GM18909 (cell line): ENCODE data around the gene DNAH2.
"Not testable (repeated sequence)": the region's sequence is repeated elsewhere in the genome, so short reads cannot be mapped to it uniquely, and the experiment has no call there.

ENCODE experiments used
- ATAC-seq: cut with Tn5 transposase; IDR thresholded peaks from one replicate; pipeline ENCODE4 v1.9.1; 2021; ENCODE audit warnings: mild to moderate bottlenecking; ENCODE audit not compliant: unreplicated experiment, poor library complexity

The DNAH2 gene

DNA sequence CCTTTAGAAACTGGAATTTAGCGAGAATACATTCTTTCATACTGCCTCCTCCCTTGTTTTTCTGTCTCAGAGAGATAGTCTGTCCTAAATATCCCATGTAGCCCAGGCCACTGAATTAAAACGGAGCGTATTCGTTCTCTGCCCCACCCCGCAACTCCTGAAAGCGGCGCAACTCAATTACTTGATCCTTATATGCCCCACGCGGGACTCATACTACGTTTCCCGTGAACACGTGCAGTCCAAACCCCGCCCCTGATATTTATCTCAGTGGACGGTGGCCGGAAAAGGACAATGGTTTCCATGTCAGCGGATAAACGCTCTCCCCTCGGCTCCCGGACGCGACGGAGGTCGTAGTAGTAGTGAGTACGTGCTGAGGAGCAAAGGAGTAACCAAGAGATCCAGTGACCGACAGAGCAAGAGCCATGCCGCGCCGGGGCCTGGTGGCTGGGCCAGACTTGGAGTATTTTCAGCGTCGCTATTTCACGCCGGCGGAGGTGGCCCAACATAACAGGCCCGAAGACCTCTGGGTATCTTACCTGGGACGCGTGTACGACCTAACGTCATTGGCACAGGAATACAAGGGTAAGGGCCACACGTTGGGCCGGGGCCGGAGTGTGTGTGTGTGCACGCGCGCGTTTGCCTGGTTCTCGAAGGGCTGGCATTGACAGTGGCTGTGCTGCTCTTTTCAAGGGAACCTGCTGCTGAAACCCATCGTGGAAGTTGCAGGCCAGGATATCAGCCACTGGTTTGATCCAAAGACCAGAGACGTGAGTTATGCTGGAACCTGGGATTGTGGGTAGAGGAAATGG is 140.4 kb downstream of the DNAH2 start, which contains the start of gene CYB5D1:
Gene CYB5D1 (plus strand): TSS at position 291 of the 809 bp plus-strand sequence. CDS start 132 bp downstream, at position 423.
- ATAC-seq = peak; percentile 37

DNA sequence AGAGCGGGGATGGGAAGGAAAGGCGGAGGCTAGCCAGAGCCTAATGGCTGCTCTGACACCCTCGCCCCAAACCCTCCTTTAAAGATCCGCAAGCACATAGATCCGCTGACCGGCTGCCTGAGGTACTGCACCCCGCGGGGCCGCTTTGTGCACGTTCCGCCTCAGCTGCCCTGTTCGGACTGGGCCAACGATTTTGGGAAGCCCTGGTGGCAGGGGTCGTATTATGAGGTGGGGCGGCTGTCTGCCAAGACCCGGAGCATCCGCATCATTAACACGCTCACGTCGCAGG is 140.9 kb downstream of the DNAH2 start:
- ATAC-seq = no peak

- ATAC-seq = no peak
These were observed 141.5 kb downstream of the DNAH2 start for GRCh38 chr17:7859028-7859427.

DNA sequence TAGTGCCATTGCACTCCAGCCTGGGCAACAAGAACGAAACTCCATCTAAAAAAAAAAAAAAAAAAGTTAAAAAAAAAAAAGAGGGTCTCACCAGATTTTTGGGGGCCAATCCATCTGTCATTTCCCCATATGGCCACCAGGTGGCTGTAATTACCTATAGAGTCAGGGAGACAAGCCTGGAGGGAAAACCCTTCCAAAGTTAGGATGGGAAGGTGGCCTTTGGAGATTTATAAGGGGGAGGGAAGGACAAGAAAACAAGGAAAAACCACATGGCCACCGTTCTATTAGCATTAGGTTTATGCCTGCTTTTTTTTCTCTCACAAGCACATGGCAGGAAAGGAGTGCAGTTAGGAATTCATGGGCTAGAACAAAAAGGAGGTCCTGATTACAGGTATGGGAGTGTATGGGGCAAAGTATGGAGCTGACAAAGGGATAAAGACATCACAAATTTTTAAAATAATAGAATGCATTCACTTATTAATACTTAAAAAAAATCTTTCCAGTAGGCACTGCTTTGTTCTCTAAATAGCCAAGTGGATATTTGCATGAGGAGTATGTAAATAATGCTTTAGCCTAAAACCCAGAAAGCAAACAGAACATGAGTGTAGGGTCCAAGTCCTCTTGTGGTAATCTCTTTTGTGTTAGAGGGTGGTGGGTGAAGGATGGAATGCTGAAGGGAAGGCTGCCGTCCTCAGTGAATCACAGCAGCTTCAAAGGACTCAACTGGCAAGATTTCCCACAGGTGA is 145.3 kb downstream of the DNAH2 start:
- no peak for ATAC-seq

GRCh38 chr17:7864384-7864783 is 146.8 kb downstream of the DNAH2 start:
- not testable (repeated sequence) for ATAC-seq

GRCh38 chr17:7864995-7865650 is 147.6 kb downstream of the DNAH2 start:
- no peak for ATAC-seq

- ATAC-seq = no peak
These were observed 150.4 kb downstream of the DNAH2 start for GRCh38 chr17:7867881-7868329.

DNA sequence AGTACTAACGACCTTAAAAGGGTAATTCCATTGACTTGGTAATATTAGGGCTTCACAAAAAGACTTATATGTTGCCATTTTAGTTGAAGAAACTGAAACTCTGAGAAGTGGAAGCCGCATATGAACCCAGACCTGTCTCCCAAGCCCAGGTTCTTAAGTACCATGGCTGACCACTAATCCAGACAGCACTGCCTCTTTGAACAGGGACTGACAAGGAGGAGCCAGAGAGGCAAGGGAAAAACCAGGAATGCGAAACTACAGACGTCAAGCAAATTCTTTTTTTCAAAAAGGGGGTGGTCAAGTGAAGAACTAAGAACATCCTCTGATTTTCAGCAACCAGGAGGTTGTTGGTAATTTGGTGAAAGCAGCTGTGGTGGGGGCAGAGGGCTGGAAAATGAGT is 155.5 kb downstream of the DNAH2 start:
- no peak for ATAC-seq

DNA sequence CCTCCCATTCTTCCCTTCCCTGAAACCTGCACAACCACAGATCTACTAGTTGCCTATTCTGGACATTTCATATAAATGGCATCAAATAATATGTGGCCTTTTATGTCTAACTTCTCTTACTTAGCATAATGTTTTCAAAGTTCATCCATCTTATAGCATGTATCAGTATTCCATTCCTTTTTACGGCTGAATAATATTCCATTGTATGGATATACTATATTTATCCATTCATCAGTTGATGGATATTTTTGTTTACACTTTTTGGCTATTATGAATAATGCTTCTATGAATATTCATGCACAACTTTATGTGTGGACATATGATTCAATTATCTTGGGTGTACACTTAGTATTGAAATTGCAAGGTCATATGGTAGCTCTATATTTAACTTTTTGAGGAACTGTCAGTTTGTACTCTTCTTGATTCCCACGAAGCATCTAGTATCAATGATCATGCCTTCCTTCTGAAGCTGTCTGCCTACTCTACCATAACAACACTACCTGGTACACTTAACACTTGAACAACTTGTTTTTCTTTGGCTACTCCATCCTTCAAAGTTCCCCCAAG is 158.3 kb downstream of the DNAH2 start:
- no peak for ATAC-seq

- ATAC-seq = no peak
These were observed 160.7 kb downstream of the DNAH2 start for GRCh38 chr17:7878234-7878633.

GRCh38 chr17:7880076-7880868 is 162.7 kb downstream of the DNAH2 start:
- ATAC-seq = no peak

DNA sequence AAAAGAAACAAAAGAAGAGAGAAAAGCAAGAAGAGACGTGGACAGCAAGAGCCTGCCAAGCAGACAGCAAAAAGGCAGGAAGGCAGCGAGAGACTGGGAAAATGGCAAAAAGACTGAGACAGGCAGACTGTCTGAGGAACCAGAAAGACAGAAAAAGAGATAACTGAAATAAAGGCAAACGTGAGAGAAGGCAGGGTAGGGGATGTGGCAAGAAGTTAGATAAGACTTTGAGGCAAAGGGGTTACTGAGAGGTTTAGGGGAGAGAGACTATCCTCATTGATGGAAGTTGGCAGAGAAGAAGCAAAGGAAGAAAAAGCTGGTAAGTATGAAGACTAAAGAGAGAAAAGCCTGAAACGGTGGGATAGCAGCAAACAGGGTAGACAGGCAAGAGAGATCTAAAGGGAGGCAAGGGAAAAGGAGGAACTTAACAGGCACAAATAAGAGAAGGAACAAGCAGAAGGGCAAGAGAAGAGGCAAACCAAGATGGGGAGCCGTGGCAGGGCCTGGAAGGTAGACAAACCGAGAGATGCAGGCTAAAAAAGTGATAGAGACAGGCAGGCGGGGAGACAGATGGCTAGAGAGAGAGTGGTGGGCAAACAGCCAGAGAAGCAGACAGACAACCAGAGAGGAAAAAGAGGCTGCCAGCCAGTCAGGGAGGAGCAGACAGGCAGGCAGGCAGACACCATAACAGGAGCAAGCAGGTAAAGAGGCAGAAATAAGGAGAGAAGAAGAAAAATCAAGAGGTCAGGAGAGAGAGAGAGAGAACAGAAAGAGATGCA is 163.9 kb downstream of the DNAH2 start:
- no peak for ATAC-seq

DNA sequence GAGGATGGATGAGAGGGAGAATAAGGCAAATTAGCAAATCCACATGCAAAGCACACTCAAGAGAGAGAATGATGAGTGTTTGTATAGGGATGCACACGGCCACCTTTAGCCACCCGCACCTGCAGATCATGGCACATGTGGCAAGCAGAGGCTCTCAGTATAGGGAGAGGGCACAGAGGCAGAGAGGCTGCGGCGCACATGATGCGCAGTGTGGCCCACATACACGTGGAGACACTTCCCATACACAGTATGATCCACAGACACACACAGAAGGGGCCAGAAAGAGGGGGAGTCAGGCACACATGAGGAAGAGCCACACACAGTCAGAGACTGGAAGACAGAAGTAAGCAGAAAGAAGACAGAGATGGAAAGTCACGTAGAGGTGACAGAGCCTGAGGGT is 164.5 kb downstream of the DNAH2 start:
- no peak for ATAC-seq

DNA sequence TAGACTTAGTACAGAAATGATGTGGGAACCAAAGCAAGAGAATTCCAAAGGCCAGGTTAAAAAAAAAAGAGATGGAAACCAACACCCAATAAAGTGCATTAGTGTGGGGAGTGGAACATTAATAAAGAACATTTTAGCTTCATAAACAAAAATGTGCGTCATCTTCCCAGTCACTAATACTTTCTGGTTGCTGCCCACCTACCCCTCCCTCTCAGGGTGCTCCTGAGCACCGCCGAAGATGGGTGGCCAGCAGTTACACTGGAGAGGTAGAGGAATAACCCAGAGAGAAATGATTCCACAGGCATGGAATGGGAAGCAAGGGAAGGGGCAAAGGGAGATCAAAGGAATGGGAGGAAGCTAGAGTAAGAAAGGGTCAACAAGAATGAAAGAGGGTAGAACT is 165.1 kb downstream of the DNAH2 start:
- ATAC-seq = no peak
